Measurements from ENCODE around the gene NLRP7.
"Not testable (repeated sequence)": the region's sequence is repeated elsewhere in the genome, so short reads cannot be mapped to it uniquely, and the experiment has no call there.

Gene NLRP7

DNA sequence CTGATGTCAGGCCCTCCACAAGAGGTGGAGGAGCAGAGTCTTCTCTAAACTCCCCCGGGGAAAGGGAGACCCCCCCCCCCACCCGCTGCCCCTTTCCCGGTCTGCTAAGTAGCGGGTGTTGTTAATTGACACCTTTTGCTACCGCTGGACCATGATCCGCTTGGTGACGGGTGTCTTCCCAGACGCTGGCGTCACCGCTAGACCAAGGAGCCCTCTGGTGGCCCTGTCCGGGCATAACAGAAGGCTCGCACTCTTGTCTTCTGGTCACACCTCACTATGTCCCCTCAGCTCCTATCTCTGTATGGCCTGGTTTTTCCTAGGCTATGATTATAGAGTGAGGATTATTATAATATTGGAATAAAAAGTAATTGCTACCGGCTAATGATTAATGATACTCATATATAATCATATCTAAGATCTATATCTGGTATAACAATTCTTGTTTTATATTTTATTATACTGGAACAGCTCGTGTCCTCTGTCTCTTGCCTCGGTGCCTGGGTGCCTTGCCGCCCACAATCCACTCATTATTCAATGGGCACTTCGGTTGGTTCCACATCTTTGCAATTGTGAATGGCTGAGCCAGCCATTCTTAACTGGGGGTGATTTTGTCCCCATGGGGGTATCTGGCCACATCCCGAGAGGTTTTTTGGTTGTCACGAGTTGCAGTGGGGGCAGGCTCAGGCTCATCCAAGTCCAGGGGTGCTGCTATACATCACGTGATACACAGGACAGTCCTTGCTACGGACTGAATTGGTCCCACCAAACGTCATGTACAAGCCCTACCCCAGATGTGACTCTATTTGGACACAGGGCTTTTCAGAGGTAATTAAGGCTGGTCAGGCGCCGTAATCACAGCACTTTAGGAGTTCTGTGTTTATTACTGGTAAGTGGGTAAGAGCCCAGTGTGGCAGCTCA lies 27.4 kb downstream of the NLRP7 start:
- not testable (repeated sequence) for DNase-seq

DNA sequence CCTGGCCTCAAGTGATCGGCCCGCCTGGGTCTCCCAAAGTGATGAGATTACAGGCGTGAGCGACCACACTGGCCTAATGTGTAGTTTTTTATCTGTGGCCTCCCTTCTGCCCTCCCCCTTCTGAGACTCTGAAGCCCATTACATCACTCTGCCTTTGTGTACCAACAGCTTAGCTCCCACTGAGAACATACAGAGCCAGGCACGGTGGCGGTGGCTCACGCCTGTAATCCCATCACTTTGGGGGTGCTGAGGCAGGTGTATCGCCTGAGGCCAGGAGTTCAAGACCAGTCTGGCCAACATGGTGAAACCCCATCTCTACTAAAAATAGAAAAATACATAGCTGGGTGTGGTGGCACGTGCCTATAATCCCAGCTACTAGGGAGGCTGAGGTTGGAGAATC lies 28.8 kb downstream of the NLRP7 start:
- no peak for DNase-seq

DNA sequence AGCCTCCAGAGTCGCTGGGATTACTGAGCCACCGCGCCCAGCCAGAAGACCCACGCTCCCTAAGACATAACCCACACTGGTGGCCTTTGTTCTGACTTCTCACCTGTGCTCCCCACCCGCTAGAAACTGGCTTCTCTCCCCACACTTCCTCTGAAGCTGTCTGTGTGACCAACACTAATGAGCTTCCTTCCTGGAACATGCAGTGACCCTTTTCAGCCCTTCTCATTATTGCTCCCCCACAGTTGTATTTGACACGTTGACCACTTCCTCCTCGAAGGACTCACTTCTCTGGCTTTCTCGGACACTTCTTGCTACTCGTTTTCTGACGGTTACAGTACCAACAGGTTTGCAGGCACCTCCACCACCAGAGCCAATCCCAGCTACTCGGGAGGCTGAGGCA lies 30.5 kb downstream of the NLRP7 start:
- no peak for DNase-seq

DNA sequence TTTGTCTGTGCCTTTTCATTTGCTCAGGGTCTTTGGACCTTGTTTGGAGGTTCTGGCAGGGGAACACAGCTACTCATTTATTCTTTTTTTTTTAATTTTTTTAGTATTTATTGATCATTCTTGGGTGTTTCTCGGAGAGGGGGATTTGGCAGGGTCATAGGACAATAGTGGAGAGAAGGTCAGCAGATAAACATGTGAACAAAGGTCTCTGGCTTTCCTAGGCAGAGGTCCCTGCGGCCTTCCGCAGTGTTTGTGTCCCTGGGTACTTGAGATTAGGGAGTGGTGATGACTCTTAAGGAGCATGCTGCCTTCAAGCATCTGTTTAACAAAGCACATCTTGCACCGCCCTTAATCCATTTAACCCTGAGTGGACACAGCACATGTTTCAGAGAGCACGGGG lies 39.4 kb downstream of the NLRP7 start:
- DNase-seq, result not testable (repeated sequence)

DNA sequence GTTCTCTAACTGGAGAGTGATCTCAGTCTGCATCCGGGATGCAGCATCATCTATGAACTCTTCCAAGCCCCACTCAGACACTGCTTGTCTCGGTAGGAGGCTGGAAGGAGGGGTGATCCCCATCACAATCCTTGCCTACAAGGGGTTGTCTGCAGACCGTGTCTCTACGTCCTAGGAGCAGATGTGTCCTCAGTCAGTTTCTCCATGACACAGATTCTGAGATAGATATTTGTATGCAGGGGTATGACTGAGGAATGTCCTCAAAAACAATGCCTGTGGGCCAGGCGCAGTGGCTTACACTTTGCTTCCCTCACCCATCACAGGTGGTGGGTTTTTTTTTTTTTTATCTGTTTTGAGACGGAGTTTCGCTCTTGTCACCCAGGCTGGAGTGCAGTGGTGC lies 40.5 kb downstream of the NLRP7 start:
- DNase-seq, result no peak

DNA sequence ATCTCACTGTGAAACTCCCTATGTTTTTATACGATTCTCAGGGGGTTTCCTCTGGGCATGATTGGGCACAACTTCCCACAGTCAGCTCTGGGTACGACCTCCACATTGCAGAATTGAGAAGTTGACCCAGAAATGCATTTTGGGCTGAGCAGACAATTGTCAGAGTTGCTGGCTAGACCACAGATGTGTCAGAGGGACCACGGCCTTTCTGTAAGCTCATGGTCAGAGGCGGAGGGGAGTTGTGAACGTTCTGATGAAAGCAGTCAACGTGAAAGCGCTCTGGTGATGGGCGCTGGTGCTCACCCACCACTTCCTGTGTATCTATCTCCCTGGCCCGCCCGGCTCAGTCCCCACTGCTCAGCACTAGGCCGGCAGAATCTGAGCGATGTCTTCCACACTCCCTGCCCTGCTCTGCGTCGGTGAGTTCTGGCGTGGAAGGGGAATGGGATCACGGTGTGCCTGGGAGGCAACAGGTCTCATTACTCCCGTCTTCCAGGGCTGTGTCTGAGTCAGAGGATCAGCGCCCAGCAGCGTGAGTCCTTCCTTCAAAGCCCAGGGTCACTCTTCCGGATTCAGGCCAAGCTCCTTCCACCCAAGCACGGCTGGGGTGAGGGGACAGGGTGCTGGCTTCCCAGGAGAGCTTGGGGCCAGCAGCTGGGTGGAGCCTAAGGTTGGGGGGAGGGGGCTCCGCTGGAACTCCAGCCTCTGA lies 41.4 kb downstream of the NLRP7 start, which contains the start of gene NCR1:
NCR1 (plus strand) TSS at position 346 of the 709 bp plus-strand sequence; CDS start at position 386, 40 bp downstream.
- no peak for DNase-seq

DNA sequence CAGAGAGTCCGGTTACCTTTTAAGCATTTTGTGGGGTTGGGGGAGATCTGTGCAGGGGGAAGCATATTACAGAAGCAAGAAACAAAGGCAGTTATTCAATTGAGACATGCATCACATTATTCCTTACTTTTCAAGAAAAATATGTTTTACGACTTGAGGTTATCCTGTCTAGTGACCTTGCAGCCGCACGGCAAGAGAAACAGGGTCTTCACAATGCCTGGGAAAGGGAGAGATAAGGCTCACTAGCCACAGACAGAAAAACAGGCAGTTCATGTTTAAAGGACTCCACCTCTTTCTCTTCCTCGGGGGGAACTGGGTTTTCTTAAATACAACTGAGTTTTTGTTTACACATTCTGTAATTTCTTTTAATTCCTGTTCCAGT lies 41.9 kb downstream of the NLRP7 start:
- no peak for DNase-seq

DNA sequence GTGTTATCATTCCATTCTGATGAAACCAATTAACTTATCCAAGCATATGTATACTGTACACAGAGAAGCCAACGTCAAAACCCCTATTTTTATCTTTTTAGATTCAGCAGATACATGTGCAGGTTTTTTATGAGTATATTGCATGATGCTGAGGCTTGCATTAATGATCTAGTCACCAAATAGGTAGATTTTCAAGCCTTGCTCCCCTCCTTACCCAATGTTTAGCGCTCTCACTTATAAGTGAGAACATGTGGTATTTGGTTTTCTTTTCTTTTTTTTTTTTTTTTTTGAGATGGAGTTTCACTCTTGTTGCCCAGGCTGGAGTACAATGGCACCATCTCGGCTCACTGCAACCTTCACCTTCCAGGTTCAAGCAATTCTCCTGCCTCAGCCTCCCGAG lies 43.1 kb downstream of the NLRP7 start:
- not testable (repeated sequence) for DNase-seq

DNA sequence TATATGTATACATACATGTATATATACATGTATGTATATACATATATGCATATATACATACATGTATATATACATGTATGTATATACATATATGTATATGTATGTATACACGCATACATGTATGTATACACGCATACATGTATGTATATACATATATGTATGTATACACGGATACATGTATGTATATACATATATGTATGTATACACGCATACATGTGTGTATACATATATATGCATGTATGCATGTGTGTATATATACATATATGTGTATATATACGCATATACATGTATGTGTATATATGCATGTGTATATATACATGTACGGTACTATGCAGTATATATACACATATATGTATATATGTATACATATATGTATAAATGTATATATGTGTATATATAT lies 44.0 kb downstream of the NLRP7 start:
- no peak for DNase-seq

DNA sequence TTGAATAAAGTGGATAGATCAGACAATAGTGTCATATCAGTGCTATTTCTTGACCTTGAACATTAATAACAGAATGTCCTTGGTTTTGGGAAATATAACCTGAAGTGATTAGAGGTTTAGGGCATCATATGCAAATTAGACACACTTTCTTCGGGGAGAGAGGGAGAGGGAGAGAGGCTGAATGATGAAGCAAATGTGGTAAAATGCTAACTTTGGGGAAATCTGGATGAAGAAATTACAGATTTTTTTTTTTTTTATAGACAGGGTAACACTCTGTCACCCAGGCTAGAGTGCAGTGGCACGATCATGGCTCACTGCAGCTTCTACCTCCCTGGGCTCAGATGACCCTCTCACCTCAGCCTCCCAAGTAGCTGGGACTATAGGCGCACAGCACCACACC lies 45.3 kb downstream of the NLRP7 start:
- no peak for DNase-seq

DNA sequence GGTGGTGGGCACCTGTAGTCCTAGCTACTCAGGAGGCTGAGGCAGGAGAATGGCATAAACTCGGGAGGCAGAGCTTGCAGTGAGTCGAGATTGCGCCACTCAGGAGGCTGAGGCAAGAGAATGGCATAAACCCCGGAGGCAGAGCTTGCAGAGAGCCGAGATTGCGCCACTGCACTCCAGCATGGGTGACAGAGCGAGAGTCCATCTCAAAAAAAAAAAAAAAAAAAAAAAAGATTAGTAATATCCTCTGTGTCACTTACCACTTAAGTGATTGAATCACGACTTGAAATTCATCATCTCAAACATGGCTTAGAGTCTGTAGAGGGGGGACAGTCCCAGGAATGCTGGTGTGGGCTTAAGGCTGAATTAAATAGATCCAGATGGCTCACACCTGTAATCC lies 46.2 kb downstream of the NLRP7 start:
- not testable (repeated sequence) for DNase-seq

DNA sequence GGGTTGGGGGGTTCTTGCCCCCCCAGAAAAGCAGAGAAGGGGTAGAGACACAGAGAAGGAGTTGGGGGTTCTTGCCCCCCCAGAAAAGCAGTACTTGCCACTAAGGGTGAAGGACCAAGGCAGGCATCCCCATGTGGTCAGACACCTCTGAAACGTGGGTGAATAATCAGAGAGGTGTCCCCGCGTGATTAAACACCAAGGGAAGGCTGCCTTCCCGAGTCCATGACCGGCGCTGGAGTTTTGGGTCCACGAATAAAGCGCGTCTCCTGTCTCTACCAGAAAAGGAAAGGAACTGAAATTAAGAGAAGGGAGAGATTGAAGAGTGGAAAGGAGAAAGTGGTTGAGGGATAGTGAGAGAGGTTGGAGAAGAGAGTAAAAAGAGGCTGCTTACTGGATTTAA lies 47.7 kb downstream of the NLRP7 start:
- not testable (repeated sequence) for DNase-seq

DNA sequence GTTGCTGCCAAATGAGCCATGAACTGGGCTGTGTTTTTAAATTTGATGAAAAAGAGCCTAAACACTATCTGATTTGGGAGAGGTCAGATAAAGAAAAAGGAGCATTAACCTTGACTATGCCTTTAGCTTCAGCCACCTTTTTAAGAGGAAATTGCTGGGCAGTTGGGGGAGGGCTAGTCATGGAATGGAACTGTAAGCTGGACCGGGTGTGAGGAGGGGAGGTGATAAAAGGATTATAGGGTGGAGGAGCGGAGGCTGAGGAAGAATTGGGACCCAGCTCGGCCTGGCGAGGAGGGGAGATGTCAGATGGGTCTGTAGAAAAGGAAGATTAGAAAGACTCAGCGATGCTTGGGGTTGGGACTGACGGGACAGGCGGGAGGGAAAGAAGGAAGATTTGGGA lies 48.6 kb downstream of the NLRP7 start:
- DNase-seq, result not testable (repeated sequence)

DNA sequence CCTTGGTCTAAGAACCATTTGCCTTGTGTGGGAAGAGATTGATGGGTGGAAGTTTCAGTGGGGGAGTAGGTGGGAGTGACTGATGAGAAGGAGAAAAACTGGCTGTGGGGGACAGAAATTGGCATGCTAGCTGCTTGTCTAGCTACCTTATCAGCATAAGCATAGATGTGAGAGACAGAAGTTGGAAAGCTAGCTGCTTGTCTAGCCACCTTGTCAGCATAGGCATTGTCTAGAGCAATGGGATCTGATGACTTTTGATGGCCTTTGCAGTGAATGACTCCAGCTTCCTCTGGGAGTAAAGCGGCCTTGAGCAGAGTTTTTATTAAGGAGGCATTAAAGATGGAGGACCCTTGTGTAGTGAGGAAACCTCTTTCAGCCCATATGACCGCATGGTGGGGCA lies 51.3 kb downstream of the NLRP7 start:
- DNase-seq, result no peak

DNA sequence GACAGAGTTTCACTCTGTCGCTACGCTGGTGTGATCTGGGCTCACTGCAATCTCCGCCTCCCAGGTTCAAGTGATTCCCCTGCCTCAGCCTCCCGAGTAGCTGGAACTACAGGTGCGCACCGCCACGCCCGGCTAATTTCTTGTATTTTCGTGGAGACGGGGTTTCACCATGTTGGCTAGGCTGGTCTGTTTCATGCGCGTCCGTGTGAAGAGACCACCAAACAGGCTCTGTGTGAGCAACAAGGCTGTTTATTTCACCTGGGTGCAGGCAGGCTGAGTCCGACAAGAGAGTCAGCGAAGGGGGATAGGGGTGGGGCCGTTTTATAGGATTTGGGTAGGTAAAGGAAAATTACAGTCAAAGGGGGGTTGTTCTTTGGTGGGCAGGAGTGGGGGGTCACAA lies 53.2 kb downstream of the NLRP7 start:
- not testable (repeated sequence) for DNase-seq

DNA sequence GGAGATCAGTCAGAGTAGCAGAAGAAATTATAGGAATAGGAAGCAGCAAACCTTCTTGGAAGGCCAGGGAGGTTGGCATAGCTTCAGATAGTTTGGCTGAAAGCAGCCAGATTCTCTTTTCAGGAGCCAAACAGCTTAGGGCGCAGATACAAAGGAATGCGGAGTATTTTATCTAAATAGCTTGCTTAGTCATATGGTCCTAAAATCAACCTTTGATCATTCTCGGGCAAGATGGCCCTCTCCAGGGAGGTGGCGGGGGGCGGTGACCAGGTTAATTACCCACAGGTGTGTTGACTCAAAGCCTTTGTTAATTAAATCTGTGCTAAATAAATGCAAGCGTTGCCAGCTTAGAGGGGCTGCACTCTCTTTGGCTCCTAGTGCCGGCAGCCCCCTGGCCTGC lies 53.9 kb downstream of the NLRP7 start:
- no peak for DNase-seq

DNA sequence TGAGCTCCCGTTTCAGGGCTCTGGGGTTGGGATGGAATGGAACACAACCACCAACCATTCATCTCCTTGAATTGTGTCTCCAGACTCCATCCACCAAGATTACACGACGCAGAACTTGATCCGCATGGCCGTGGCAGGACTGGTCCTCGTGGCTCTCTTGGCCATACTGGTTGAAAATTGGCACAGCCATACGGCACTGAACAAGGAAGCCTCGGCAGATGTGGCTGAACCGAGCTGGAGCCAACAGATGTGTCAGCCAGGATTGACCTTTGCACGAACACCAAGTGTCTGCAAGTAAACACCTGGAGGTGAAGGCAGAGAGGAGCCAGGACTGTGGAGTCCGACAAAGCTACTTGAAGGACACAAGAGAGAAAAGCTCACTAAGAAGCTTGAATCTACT lies 57.8 kb downstream of the NLRP7 start:
- DNase-seq, result no peak

DNA sequence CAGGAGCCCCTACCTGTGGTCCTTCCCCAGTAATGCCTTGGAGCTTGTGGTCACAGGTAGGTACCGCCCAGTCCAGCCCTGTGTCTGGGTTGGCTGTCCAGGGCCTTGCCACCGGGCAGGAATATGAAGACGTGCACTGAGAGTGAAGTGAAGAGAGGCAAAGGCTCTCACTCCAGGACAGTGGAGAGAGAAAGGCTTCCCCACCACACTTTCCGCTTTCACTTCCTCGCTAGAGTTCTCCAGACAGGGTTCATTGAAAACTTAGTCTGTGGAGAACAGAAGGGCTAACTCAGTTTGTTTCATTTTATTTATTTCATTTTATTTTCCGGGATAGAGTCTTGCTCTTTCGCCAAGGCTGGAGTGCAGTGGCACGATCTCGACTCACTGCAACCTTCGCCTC lies 59.1 kb downstream of the NLRP7 start:
- no peak for DNase-seq

DNA sequence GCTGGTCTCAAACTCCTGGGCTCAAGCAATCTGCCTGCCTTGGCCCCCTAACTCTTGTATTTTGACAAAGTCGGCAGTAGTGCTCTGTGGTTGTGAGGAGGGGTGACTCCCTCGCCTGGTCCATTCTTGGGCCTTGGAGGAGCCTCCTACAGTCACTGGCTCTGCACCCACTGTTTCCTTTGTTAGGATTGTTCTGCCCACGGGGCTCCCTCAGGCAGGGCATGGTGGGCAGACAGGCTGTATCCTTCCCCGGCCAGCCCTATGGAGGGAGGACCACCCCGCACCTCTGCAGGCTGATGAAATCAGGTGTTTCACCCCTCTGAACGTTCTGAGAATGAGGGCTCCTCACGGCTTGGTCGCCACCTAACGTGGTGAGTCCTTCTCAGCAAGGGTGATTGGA lies 64.1 kb downstream of the NLRP7 start:
- no peak for DNase-seq

DNA sequence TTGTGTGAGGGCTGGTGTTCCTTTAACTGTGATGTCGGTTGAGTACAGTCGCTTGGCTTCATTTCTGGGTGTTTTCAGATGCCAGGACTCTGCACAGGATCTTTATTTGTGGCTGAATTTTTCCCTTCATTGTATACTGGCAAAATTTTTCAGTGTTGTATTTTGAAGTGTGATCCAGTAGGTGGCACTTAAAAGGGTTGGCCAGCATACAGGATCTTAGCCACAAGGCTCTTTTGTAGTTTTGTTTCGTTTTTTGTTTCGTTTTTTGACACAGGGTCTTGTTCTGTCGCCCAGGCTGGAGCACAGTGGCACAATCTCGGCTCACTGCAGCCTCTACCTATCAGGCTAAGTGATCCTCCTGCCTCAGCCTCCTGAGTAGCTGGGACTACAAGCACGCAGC lies 64.6 kb downstream of the NLRP7 start:
- DNase-seq, result no peak

DNA sequence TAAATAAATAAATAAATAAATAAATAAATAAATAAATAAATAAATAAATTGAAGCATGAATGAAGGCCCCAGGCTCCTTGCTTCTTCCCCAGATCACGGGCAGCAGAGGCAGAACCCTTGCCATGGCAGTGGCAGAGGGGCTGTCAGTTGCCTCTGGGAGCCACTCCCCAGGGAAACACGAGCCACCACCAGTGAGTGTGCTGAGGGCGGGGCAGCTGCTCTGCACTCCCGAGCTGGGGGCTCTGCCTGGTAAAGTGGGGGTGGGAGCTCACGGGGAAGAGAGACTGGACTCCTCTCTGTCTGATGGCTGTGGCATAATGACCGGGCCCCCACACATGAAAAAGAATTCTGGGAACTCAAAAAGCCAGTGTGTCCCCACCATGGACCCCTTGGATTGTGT lies 65.4 kb downstream of the NLRP7 start:
- no peak for DNase-seq

DNA sequence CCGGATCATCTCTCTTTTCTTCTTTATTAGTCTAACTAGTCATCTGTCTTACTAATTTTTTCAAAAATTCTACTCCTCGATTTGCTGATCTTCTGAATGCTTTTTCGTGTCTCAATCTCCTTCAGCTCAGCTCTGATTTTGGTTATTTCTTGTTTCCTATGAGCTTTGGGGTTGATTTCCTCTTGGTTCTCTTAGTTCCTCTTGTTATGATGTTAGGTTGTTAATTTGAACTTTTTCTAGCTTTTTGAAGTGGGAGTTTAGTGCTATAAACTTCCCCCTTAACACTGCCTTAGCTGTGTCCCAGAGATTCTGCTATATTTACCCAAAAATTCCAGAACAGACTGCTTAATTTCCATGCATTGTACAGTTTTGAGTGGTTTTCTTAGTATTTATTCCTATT lies 69.9 kb downstream of the NLRP7 start:
- no peak for DNase-seq

DNA sequence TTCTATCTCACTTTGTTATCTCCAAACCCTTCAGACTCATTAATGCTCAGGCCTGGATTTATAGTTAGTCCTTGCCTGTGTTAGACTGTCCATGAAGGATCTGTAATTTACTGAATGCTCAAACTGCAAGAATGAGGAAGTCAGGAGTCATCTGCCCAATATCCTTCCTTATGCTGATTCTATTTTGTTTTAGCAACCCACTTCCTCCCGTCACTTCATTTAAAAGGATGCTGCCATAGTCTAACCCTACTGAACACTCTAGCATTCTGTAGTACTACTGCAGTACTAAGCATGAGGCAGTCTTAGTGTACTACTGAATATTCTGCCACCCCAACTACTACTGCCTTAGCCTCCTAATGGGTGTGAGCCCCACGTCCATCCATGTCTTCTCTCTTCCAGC lies 71.8 kb downstream of the NLRP7 start:
- no peak for DNase-seq

DNA sequence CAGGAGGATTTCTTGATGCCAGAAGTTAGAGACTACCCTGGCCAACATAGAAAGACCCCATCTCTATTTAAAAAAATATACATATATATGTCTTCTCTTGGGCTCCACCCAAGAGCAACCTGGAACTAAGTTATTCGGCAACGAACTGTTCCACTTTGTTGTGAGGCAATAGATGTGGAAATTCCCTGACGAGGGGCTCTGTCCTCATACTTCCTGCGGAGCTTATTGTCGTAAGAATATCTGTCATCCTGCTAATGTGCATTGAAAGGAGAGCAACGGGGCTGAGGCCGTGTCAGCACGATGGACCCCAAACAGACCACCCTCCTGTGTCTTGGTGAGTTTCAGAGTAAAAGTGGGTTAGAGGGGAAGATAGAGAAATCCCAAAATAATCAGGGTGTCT lies 73.3 kb downstream of the NLRP7 start, which contains the start of gene FCAR:
FCAR (plus strand) TSS at position 246 of the 400 bp plus-strand sequence; CDS start at position 301, 55 bp downstream.
- no peak for DNase-seq

All from NCI-H2107 (cell line).